Retinal pigment epithelial cell (primary cell): ENCODE data around the gene CDAN1.
"Not testable (repeated sequence)": the region's sequence is repeated elsewhere in the genome, so short reads cannot be mapped to it uniquely, and the experiment has no call there.

ENCODE experiments used
- DNase-seq: peaks from one replicate; pipeline ENCODE4 v3.0.0-alpha.2; 2010; ENCODE audit warnings: low read depth
- H3K4me3 ChIP-seq: 2 replicates; pipeline ENCODE4 v1.5.1; 2011; ENCODE audit warnings: mild to moderate bottlenecking, low read length, control low read depth, moderate library complexity
- CTCF ChIP-seq: conservative IDR thresholded peaks from 2 replicates; pipeline ENCODE4 v1.5.1; 2011; ENCODE audit warnings: low read depth, low read length, control low read depth, inconsistent platforms

Gene CDAN1

GRCh38 chr15:42686281-42686680, 50.6 kb downstream of the CDAN1 start:
- TF ChIP-seq CTCF = no peak
- no peak for DNase-seq
- no peak overlapping the region for H3K4me3 ChIP-seq

- H3K4me3 ChIP-seq = no peak overlapping the region
- DNase-seq = no peak
- no peak for TF ChIP-seq CTCF
Observed at GRCh38 chr15:42681119-42681518, 55.8 kb downstream of the CDAN1 start.

- DNase-seq, H3K4me3 ChIP-seq: not testable (repeated sequence)
Observed at GRCh38 chr15:42680142-42680482, 56.8 kb downstream of the CDAN1 start.

GRCh38 chr15:42679285-42680141, 57.4 kb downstream of the CDAN1 start:
- no peak overlapping the region for H3K4me3 ChIP-seq
- DNase-seq = no peak
- TF ChIP-seq CTCF = no peak

- no peak for TF ChIP-seq CTCF
- no peak overlapping the region for H3K4me3 ChIP-seq
- DNase-seq = no peak
Observed at GRCh38 chr15:42675021-42675420, 61.9 kb downstream of the CDAN1 start.

GRCh38 chr15:42674472-42674871, 62.5 kb downstream of the CDAN1 start:
- H3K4me3 ChIP-seq = no peak overlapping the region
- no peak for DNase-seq
- TF ChIP-seq CTCF = no peak
